ENCODE data around the gene KLHL22. TPM values are rescaled to one million over a fixed set of nuclear protein-coding genes. Genes with fewer than 3 reads are reported as not detected.

Gene KLHL22
- total RNA-seq, 1 donor from 2014 or later: 14.9 TPM

DNA sequence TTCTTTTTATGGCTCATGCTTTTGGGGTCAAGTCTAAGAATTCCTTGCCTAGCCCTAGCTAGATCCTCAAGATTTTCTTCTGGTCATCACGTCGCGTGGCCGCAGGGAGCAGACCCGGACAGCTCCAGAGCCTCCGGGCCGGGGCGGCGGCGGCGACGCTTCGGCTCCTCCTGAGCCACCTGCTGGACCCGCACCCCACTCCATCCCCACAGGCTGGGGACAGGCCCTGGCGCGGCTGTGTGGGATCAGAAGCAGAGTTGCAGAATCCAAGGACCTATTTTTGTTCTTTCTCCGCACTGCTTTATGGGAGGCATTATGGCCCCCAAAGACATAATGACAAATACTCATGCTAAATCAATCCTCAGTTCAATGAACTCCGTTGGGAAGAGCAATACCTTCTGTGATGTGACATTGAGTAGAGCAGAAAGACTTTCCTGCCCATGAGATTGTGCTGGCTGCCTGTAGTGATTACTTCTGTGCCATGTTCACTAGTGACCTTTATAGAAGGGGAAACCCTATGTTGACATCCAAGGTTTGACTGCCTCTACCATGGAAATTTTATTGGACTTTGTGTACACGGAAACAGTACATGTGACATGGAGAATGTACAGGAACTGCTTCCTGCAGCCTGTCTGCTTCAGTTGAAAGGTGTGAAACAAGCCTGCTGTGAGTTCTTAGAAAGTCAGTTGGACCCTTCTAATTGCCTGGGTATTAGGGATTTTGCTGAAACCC lies 45.6 kb downstream of the KLHL22 start:
- DNase-seq (ENCODE audit: low read depth in 2 of 2): no peak

DNA sequence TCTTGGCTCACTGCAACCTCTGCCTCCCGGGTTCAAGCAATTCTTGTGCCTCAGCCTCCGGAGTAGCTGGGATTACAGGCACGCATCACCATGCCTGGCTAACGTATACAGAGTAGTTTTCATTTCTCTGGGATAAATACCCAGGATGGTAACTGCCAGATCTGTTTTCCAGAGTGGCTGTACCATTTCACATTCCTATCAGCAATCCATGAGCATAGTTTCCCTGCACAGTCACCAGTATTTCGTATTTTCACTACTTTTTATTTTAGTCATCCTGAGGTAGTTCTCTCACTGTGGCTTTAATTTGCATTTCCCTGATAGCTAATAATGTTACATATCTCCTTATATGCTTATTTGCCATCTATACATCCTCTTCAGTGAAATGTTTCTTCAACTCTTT lies 47.0 kb downstream of the KLHL22 start:
- DNase-seq (ENCODE audit: low read depth in 2 of 2): no peak

DNA sequence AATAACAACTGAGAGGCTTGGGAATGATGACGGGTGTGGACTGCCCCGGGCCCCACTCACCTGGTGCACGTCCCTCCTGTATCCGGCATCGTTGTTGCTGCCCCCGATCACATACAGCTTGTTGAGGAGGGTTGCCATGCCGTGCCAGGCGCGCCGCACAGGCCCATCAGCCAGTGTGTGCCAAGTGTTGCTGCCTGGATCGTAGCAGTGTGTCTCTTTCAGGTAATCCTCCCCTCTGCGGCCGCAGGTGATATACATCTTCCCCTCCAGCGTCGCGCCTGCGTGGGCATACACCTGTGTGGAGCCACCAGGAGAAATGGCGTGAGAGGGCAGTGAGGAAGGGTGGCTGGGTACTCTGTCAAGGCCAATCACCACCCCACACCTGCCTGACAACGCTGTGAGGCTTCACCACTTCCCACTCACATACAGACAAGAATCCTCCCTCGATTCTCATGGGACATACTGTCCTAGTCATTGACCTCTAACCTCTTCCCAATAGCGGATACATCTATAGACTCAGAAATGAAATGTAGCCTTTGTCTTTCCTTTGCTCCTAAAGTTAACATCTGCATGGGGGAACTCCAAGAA lies 49.1 kb downstream of the KLHL22 start:
- no peak for DNase-seq (ENCODE audit: low read depth in 2 of 2)

- no peak for DNase-seq (ENCODE audit: low read depth in 2 of 2)
These were observed 51.3 kb downstream of the KLHL22 start for GRCh38 chr22:20444325-20444724.

GRCh38 chr22:20442485-20443284 lies 52.9 kb downstream of the KLHL22 start:
- no peak for DNase-seq (ENCODE audit: low read depth in 2 of 2)

DNA sequence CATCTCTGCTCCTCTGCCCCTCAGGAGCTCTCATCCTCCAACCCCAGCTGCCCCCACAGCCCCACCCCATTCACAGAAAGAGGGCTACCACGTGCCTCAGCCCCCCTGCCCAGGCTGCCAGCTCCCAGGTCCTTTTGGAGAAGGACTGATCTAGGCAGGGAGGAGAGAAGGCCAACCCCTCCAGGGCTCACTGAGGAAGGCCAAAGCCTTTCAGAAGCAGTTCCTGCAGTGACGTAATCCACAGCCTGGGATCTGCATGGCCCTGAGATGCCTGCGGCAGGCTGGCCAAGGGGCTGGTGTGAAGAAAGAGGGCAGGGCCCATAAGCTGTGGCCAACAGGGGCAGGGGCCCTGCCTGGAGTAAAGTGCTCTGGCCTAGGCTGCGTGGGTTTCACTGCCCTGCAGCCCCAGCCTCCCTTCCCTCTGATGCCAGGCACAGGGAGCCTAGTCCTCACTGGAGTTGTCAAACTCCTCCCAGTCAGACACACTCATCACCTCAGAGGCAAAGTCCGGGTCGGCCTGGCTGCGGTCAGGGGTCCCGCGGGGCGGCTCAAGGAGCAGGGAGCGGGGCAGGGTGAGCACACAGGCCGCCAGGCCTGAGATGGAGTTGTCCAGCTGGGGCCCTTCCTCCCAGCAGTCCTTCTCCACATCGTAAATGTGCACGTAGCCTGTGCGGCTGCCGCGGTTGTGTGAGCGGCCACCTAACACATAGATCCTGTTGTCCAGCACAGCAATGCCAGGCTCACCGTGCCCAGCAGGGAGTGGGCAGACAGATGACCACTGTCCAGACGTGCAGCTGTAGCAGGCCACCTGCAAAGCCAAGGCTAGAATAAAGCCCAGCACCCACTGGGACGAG lies 53.7 kb downstream of the KLHL22 start:
- DNase-seq (ENCODE audit: low read depth in 2 of 2): no peak

DNA sequence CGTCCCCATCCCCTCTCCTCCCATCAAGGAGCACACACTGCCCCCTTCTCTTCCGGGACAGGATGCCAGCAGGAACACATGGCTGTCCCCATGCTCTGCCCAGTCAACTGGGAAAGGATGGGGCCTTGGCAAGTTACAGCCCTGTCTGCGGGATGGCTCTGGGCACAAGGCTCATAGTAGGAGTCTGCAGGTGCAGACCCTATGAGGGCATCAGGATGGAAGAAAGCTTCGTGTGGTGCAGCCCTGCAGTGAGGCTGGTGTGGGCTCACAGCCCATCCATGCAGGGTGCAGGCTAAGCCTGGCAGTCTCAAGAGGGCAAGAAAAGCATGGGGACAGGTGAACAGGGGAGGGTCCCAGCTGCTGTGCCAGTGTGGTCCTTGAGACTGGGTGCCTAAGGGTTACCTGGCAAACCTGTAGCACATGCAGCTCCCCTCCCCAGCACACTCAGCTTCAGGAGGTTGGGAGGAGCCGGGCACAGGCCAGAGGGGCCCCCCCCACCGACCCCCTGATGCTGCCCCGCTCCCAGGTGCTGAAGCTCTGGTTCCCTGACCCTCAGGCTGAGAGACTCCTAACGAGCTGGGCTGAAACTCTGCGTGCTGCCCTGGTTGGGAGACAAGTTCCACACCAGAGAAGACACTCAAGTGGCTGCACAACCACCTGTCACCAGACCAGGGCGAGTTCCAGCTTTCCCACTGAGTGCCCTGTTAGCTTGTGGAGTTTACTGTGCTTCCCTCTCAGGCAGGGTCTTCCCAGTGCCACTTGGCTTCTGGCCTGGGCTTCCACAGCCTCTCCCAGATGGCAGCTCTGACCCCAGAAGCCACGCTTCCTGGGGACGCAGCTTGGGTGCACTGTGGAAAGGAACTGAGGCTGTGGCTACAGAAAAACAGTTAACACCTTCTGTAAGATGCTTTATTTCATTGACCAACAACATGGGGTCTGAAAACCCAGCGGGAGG lies 54.7 kb downstream of the KLHL22 start:
- no peak for DNase-seq (ENCODE audit: low read depth in 2 of 2)

DNA sequence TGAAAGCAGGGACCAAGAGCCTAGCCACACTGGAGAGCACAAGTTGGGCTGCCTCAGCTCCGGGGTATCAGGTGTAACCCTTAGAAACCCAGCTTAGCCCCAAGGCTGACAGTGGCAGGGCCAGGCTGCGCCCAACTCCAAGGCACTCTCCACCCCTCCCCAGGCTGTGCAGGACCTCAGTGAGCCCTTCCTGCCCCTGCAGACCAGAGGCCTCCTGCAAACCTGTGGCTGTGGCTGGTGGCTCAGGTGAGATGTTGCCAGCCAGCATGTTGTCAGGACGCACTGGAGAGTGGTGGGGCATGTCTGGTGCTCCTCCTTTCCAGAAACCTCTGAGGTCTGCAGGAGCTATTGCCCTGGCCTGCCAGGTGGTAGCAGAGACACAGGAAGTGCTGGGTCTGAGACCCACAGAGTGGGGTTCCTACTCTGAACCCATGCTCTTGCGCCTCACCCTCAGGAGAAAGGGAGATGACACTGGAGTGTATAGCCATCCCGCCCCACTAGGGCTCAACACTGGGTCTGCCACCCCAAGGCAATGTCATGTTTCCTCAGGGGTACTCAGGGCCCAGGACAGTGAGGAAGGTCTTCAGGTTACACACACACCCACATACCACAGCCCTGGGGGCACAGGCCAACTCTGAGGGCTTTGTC lies 55.5 kb downstream of the KLHL22 start:
- no peak for DNase-seq (ENCODE audit: low read depth in 2 of 2)

DNA sequence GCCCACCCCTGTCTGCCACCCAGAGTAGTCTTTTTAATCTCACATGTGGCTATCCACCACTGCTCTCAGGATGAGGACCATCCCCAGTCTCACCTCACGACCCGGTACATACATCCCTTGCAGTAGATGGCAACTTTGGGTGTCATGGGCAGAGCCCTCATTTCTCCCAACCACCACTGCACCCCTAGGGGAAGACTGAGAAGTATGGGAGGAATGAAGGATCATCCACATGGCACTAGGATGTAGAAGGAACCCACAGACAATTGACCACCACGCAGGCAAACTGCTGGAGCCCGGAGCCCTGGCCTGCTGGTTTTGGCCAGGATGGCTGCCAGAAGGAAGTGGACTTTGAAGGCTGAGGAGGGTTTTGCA lies 56.1 kb downstream of the KLHL22 start:
- DNase-seq (ENCODE audit: low read depth in 2 of 2): no peak

GRCh38 chr22:20438678-20439492 lies 56.7 kb downstream of the KLHL22 start:
- no peak for DNase-seq (ENCODE audit: low read depth in 2 of 2)

GRCh38 chr22:20438427-20438677 lies 57.2 kb downstream of the KLHL22 start:
- no peak for DNase-seq (ENCODE audit: low read depth in 2 of 2)

GRCh38 chr22:20437613-20438426 lies 57.8 kb downstream of the KLHL22 start, which contains the start of gene SCARF2:
Gene SCARF2 (minus strand): TSS chr22:20437825. CDS start chr22:20437754, 71 bp downstream.
- DNase-seq (ENCODE audit: low read depth in 2 of 2): peak in 1 of 2 donors; percentile 65

- peak in 1 of 2 donors; percentile 21 for DNase-seq (ENCODE audit: low read depth in 2 of 2)
These were observed 58.6 kb downstream of the KLHL22 start for GRCh38 chr22:20436768-20437612.

GRCh38 chr22:20436307-20436767 lies 59.3 kb downstream of the KLHL22 start:
- no peak for DNase-seq (ENCODE audit: low read depth in 2 of 2)

- no peak for DNase-seq (ENCODE audit: low read depth in 2 of 2)
These were observed 59.9 kb downstream of the KLHL22 start for GRCh38 chr22:20435436-20436306.

- DNase-seq (ENCODE audit: low read depth in 2 of 2): no peak
These were observed 60.8 kb downstream of the KLHL22 start for GRCh38 chr22:20434773-20435172.

Data from dermis microvascular lymphatic vessel endothelial cell (primary cell).